NCI-H69 (cell line): ENCODE measurements around the gene SMPD4.
"Not testable (repeated sequence)": the region's sequence is repeated elsewhere in the genome, so short reads cannot be mapped to it uniquely, and the experiment has no call there.

ENCODE experiments used
- DNase-seq: peaks from one replicate; lab custom pipeline; 2025; lab: John Stamatoyannopoulos, UW

SMPD4 gene, protein sequence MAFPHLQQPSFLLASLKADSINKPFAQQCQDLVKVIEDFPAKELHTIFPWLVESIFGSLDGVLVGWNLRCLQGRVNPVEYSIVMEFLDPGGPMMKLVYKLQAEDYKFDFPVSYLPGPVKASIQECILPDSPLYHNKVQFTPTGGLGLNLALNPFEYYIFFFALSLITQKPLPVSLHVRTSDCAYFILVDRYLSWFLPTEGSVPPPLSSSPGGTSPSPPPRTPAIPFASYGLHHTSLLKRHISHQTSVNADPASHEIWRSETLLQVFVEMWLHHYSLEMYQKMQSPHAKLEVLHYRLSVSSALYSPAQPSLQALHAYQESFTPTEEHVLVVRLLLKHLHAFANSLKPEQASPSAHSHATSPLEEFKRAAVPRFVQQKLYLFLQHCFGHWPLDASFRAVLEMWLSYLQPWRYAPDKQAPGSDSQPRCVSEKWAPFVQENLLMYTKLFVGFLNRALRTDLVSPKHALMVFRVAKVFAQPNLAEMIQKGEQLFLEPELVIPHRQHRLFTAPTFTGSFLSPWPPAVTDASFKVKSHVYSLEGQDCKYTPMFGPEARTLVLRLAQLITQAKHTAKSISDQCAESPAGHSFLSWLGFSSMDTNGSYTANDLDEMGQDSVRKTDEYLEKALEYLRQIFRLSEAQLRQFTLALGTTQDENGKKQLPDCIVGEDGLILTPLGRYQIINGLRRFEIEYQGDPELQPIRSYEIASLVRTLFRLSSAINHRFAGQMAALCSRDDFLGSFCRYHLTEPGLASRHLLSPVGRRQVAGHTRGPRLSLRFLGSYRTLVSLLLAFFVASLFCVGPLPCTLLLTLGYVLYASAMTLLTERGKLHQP

GRCh38 chr2:130181325-130181879, at the start of gene SMPD4:
TSS of gene SMPD4 (minus strand) at chr2:130181602. CDS start at chr2:130176592, 5,010 bp downstream.
- DNase-seq = peak; percentile 94

GRCh38 chr2:130230907-130231306, 49.5 kb upstream of the SMPD4 start:
- DNase-seq = not testable (repeated sequence)

GRCh38 chr2:130230376-130230775, 49.0 kb upstream of the SMPD4 start:
- not testable (repeated sequence) for DNase-seq

- not testable (repeated sequence) for DNase-seq
These were observed 47.7 kb upstream of the SMPD4 start for GRCh38 chr2:130229161-130229510.

DNA sequence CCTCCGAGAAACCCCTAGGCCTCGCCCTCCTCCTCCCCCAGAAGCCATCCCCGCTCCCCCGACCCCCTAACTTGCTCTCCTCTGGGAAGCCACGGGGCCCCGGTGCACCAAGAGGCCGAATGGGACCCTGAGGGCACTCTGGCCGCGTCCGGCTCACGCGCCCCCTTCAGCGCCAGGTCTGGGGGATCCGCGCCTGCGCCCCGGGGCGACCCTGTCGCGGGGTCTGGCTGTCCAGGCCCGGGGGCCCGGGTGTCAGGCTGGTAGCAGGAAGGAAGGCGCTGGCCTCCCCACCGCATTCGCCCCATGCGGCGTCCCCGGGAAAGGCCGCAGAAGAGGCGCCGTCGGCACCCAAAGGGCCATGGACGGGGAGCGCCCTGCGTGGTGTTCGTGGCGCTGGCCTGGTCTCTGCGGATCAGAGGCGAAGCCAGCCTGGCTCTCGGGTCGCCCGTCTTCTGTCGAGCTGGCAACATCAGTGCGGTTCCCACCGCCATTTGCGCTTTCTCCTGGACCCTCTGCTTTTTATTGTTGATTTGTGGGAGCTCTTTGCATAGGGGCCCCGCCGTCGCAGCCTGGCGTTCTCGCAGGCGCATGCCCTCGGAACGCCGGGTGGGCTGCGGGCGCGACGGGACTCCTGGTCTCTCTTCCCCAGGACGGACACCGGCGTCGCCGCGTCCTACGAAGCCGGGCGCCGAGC, 47.2 kb upstream of the SMPD4 start:
- DNase-seq = not testable (repeated sequence)

- not testable (repeated sequence) for DNase-seq
These were observed 46.6 kb upstream of the SMPD4 start for GRCh38 chr2:130228005-130228404.

DNA sequence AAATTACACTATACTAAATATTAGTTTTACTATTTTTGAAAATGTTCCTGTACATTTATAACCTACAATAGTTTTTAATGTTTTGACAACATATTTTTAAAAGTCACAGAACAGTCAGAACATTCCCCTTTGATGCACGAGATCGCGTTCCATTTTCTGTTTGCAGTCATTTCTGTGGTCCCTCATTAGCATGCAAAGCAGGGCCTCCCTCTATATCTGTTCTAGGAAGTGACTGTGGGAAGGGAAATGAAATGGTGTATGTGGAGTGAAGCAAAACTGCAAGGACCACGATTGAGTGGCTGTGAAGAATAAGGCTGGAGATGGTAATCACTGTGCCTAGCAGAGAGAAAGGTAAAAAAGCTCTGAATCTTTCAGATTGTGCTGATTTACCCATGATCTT, 41.1 kb upstream of the SMPD4 start:
- not testable (repeated sequence) for DNase-seq

DNA sequence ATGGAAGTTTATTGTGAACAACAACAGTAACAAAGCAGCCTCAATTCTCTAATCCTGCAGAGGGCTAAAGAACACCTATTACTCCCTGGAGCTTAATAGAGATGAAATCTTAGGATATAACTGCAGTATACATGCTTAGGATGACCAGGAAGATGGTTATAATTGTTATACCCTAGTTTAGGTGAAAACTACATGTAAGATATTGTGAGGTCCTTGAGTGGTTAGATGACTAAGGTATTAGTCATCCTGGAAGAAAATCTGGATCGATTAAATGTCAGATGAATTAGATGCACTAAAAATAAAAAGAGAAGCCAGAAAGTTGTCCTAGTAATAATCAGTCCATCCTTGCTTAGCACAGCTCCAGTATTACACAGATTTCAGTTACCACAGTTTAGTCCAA, 39.1 kb upstream of the SMPD4 start:
- not testable (repeated sequence) for DNase-seq

GRCh38 chr2:130219147-130219546, 37.7 kb upstream of the SMPD4 start:
- not testable (repeated sequence) for DNase-seq

DNA sequence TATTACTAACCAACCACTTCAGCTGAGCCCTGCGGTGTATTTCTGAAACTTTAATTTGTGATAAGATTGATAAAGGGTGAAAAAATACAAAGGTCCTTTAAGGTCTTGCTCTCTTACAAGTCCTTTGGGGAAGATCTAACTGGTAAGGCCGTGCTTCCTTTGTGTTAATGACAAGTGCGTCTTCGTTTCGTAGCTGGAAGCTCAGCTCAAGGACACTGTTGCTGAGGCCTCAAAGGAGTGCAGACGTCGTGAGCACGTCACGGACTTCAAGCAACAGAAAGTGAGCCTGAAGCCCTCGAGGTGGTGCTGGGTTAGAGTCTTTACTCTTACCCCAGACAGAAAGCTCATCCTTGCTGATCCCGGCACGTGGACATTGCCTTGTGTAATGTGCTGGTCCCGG, 25.6 kb upstream of the SMPD4 start:
- DNase-seq = not testable (repeated sequence)

DNA sequence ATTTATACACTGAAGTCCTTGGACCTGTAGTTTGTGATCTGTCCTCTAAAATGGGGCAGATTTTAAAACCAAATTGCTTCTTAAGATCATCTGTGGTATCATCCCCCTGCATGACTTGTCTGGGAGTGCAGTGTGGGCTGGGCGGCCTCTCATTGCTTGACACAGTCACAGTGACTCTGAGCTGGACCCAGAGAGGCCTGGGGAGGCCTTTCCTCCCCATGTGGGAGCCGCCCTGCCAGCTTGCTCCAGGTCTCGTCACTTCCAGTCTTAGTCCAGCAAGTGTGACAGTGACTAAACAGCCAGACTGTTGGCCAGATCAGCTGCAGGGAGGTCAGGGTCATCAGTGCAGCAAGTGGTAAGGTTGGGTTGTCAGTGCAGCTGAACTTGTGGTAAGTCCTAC, 21.7 kb upstream of the SMPD4 start:
- DNase-seq = not testable (repeated sequence)

GRCh38 chr2:130202518-130202917, 21.1 kb upstream of the SMPD4 start:
- peak; percentile 21 for DNase-seq

DNA sequence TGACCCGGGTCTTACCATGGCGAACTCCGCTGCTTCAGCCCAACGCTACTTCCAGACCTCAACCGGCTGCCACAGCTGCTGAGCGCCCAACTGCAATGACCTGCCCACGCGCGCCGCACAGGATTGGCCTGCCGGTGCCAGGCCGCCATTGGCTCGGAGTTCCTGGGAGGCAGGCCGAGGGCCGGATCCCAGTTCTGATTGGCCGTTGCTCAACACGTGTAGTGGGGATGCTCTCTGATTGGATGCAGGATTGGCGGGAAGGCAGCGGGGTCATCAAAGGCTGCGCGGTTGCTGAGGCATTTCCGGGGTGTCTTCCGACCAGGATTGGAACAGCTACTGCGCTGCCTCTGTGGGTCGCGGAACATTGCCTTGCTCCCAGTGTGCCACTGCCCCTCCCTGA, 16.9 kb upstream of the SMPD4 start, which contains the start of gene TUBA3E:
Gene TUBA3E (minus strand): TSS at position 97 of the 400 bp plus-strand sequence. CDS start 79 bp downstream, at position 18.
- no peak for DNase-seq

DNA sequence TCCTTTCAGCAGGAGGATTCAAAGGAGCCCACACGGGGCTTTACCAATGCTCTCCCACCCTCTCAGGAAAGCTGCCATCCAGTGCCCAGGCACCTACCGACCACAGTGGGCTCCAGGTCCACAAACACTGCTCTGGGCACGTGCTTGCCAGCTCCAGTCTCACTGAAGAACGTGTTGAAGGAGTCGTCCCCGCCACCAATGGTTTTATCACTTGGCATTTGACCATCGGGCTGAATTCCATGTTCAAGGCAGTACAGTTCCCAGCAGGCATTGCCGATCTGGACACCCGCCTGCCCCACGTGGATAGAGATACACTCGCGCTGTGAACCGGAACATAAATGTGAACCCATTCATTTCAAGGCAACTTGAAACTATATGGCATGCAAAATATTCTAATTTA, 14.7 kb upstream of the SMPD4 start:
- not testable (repeated sequence) for DNase-seq

DNA sequence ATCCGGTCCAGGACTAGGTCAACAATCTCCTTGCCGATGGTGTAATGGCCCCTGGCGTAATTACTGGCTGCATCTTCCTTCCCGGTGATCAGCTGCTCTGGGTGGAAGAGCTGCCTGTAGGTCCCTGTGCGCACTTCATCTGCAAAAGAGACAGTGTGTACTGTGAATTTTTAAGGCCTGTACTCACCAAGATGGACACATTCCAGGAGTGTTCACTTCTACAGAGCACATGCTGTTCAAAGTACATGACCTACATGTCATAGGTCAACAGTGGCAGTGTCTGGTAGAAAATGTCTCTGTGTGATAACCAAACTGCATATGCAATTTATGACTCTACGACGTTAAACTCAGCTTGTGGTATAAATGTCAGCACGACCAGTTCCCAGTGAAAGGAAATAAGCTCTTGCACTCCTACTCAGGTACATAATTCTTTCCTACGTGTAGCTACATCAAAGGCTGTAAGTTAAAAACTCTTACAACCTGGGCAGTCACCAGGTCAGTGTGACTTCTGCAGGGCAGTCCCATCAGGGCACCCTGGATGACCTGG, 13.8 kb upstream of the SMPD4 start:
- DNase-seq = not testable (repeated sequence)

DNA sequence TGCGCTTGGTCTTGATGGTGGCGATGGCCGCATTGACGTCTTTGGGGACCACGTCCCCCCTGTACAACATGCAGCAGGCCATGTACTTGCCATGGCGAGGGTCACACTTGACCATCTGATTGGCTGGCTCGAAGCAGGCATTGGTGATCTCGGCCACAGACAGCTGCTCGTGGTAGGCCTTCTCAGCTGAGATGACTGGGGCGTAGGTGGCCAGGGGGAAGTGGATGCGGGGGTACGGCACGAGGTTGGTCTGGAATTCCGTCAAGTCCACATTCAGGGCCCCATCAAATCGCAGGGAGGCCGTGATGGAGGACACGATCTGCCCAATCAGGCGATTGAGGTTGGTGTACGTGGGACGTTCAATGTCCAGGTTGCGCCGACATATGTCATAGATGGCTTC, 12.4 kb upstream of the SMPD4 start:
- DNase-seq = not testable (repeated sequence)

DNA sequence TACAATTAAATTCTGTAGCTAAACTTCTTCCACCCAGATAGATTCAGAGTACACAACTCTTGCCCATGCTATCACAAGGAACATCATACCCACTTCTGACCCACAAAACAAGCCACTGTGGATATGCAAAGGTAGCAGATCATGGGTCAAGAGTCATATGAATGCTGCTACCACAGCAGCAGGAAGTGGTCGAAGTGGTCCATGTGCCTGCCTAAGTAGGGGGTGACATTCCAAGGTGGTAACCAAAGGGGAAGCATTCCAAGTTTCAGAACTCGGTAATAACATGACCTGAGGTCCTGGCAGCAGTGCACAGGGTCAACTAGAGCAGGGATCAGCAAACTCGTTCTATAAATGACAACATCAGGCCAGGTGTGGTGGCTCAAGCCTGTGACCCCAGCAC, 11.0 kb upstream of the SMPD4 start:
- DNase-seq = not testable (repeated sequence)

DNA sequence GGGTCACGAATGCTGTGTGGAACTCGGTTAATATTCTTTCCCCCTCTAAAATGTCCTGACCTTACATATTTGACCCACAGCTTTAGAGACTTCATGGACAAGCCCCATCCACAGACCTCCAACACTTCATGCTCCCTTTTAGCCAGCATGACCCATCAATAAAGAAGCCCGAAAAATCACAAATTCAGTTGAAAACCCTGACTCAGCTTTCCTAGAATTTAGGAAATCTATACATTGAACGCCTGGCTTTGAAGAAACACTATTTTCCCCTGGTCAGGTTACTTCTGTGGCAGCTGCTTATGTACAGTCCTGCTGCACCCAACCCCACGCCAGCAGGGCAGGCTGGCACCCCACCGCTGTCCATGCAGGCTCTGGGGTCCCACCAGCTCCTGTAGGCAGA, 9.9 kb upstream of the SMPD4 start:
- DNase-seq = not testable (repeated sequence)

- no peak for DNase-seq
These were observed 8.8 kb upstream of the SMPD4 start for GRCh38 chr2:130190237-130190636.

GRCh38 chr2:130188958-130189357, 7.6 kb upstream of the SMPD4 start:
- not testable (repeated sequence) for DNase-seq
